Stimulated activated CD4-positive, alpha-beta T cell treated with anti-CD3 and anti-CD28 coated beads, Interleukin-15, amount 100 ng/mL, for 1 hour (primary cell): Measurements from ENCODE around the gene SLC44A4.
"Not testable (repeated sequence)": the region's sequence is repeated elsewhere in the genome, so short reads cannot be mapped to it uniquely, and the experiment has no call there.

ENCODE experiments used
- DNase-seq, 2 donors: peaks; one replicate each; pipeline ENCODE4 v3.0.0-alpha.2; 2020; ENCODE audit warnings: low read depth in 1 of 2, low spot score in 1 of 2

The SLC44A4 gene

GRCh38 chr6:31860349-31860748 is 18.4 kb downstream of the SLC44A4 start:
- no peak for DNase-seq

GRCh38 chr6:31859923-31860322 is 18.9 kb downstream of the SLC44A4 start:
- no peak for DNase-seq

- DNase-seq, result no peak
These were observed 20.1 kb downstream of the SLC44A4 start for GRCh38 chr6:31858707-31859106.

GRCh38 chr6:31857774-31858173 is 21.0 kb downstream of the SLC44A4 start:
- DNase-seq, result not testable (repeated sequence)

GRCh38 chr6:31851980-31852718 is 26.6 kb downstream of the SLC44A4 start:
- DNase-seq, result not testable (repeated sequence)

GRCh38 chr6:31851485-31851832 is 27.3 kb downstream of the SLC44A4 start:
- DNase-seq, result no peak

- DNase-seq, result no peak
These were observed 27.9 kb downstream of the SLC44A4 start for GRCh38 chr6:31850765-31851484.

- DNase-seq, result no peak
These were observed 31.4 kb downstream of the SLC44A4 start for GRCh38 chr6:31847276-31847978.

GRCh38 chr6:31844507-31844906 is 34.3 kb downstream of the SLC44A4 start:
- DNase-seq, result no peak

GRCh38 chr6:31842053-31842452 is 36.7 kb downstream of the SLC44A4 start:
- DNase-seq, result no peak

GRCh38 chr6:31839779-31840126 is 39.0 kb downstream of the SLC44A4 start:
- DNase-seq, result not testable (repeated sequence)

GRCh38 chr6:31838968-31839367 is 39.8 kb downstream of the SLC44A4 start:
- DNase-seq, result no peak

- not testable (repeated sequence) for DNase-seq
These were observed 40.7 kb downstream of the SLC44A4 start for GRCh38 chr6:31838114-31838553.

GRCh38 chr6:31837369-31838113 is 41.3 kb downstream of the SLC44A4 start:
- DNase-seq, result no peak

- no peak for DNase-seq
These were observed 42.1 kb downstream of the SLC44A4 start for GRCh38 chr6:31836474-31837368.

- DNase-seq, result no peak
These were observed 42.7 kb downstream of the SLC44A4 start for GRCh38 chr6:31836047-31836473.

- peak; percentile 71 to 73 for DNase-seq
These were observed 44.2 kb downstream of the SLC44A4 start for GRCh38 chr6:31834367-31835250.

- no peak for DNase-seq
These were observed 47.2 kb downstream of the SLC44A4 start for GRCh38 chr6:31831350-31832215.
